ENCODE measurements around the gene PGAM5. TPM values are rescaled to one million over a fixed set of nuclear protein-coding genes. Genes with fewer than 3 reads are reported as not detected.
A peak's percentile ranks its signal among the peaks of the same experiment; 100 is the strongest.
"Not testable (repeated sequence)": the region's sequence is repeated elsewhere in the genome, so short reads cannot be mapped to it uniquely, and the experiment has no call there.

The PGAM5 gene
- total and polyA plus RNA-seq, 3 donors from 2014 or later = 37.2 to 48.0 (median 40.9) TPM

- WGBS, 2 donors = 0 to 1% methylated on average over 35 to 82 of the region's 134 CpGs
- no peaks in the 10 kb centered on the region for H3K9me3 ChIP-seq
These were observed 23.2 kb upstream of the PGAM5 start, which contains the start of the genes POLE and PXMP2 for GRCh38 chr12:132687211-132688164. Gene POLE (minus strand): TSS chr12:132687342. CDS start chr12:132687315, 27 bp downstream. Gene PXMP2 (plus strand): TSS chr12:132687587. CDS start chr12:132687671, 84 bp downstream.

GRCh38 chr12:132689227-132689626 is 21.4 kb upstream of the PGAM5 start:
- no peak overlapping the region for H3K27ac ChIP-seq
- DNase-seq = no peak
- H3K4me1 ChIP-seq = peaks cover 7% of the 10 kb centered on the region
- WGBS, 2 donors = 55 to 76% methylated on average over 18 of the region's 18 CpGs
- H3K9me3 ChIP-seq = no peaks in the 10 kb centered on the region
- H3K27me3 ChIP-seq = no peaks in the 10 kb centered on the region
- TF ChIP-seq CTCF (IDR thresholded peaks at IDR 0.05) (no peak), POLR2A (IDR thresholded peaks at IDR 0.05) (no peak)
- H3K4me3 ChIP-seq = no peak overlapping the region
- intact Hi-C loops (cut with DNase I; ENCODE audit: low total_unique reads) = no loop called here
- H3K36me3 ChIP-seq (ENCODE audit: low read depth, missing control alignments) = no peaks in the 10 kb centered on the region

More at GRCh38 chr12:132687211-132688164, 23.2 kb upstream of the PGAM5 start, which contains the start of the genes POLE and PXMP2:
- peaks cover 7% of the 10 kb centered on the region for H3K4me1 ChIP-seq
- DNase-seq = peak; percentile 97
- H3K36me3 ChIP-seq (ENCODE audit: low read depth, missing control alignments) = no peaks in the 10 kb centered on the region
- peak within 1 kb of the TSS; percentile 75 to 86 for H3K4me3 ChIP-seq
- intact Hi-C loops (cut with DNase I; ENCODE audit: low total_unique reads) = no loop called here
- peak in 2 of 3 experiments; percentile 4 to 14 for TF ChIP-seq CTCF (IDR thresholded peaks at IDR 0.05)
- TF ChIP-seq POLR2A (IDR thresholded peaks at IDR 0.05) = no peak
- H3K27ac ChIP-seq = peak within 1 kb of the TSS in 1 of 2 donors; percentile 72
- H3K27me3 ChIP-seq = no peaks in the 10 kb centered on the region

GRCh38 chr12:132690112-132690511 is 20.5 kb upstream of the PGAM5 start:
- peaks cover 7% of the 10 kb centered on the region for H3K4me1 ChIP-seq
- intact Hi-C loops (cut with DNase I; ENCODE audit: low total_unique reads) = no loop called here
- TF ChIP-seq CTCF (IDR thresholded peaks at IDR 0.05) = no peak
- TF ChIP-seq POLR2A (IDR thresholded peaks at IDR 0.05) = no peak
- no peaks in the 10 kb centered on the region for H3K36me3 ChIP-seq (ENCODE audit: low read depth, missing control alignments)
- no peaks in the 10 kb centered on the region for H3K27me3 ChIP-seq
- H3K9me3 ChIP-seq = no peaks in the 10 kb centered on the region
- DNase-seq = no peak
- H3K27ac ChIP-seq = no peak overlapping the region
- no peak overlapping the region for H3K4me3 ChIP-seq
- 94 to 96% methylated on average over 9 of the region's 9 CpGs for WGBS, 2 donors

- H3K4me3 ChIP-seq; H3K36me3 ChIP-seq (ENCODE audit: low read depth, missing control alignments); H3K27me3 ChIP-seq; intact Hi-C loops (cut with DNase I; ENCODE audit: low total_unique reads); H3K27ac ChIP-seq; H3K4me1 ChIP-seq; H3K9me3 ChIP-seq; DNase-seq: not testable (repeated sequence)
- WGBS, 2 donors = 96 to 97% methylated on average over 3 of the region's 3 CpGs
These were observed 18.6 kb upstream of the PGAM5 start for GRCh38 chr12:132692030-132692429.

GRCh38 chr12:132694888-132695287 is 15.8 kb upstream of the PGAM5 start:
- H3K9me3 ChIP-seq; H3K36me3 ChIP-seq (ENCODE audit: low read depth, missing control alignments); H3K27ac ChIP-seq; H3K27me3 ChIP-seq; H3K4me3 ChIP-seq; DNase-seq; H3K4me1 ChIP-seq; intact Hi-C loops (cut with DNase I; ENCODE audit: low total_unique reads): not testable (repeated sequence)
- WGBS, 2 donors = 95 to 97% methylated on average over 3 of the region's 3 CpGs
